HepG2 (cell line): ENCODE results near the gene NCBP2. TPM values are rescaled to one million over a fixed set of nuclear protein-coding genes. Genes with fewer than 3 reads are reported as not detected.

Source experiments
- ATF7-NPFF ChIP-seq: sonication (generic); formaldehyde crosslinking; IDR thresholded peaks from 2 replicates; pipeline ENCODE4 v1.8.1; 2023; ENCODE audit warnings: mild to moderate bottlenecking, low read depth, missing genetic modification reagents, moderate library complexity
- GABPB1 ChIP-seq: IDR thresholded peaks from 2 replicates; pipeline ENCODE4 v1.6.1; 2016; ENCODE audit warnings: mild to moderate bottlenecking, missing genetic modification reagents, moderate library complexity, missing compliant biosample characterization
- GTF3A ChIP-seq: sonication (generic); formaldehyde crosslinking; conservative IDR thresholded peaks from 2 replicates; pipeline ENCODE4 v1.4.0; 2020; ENCODE audit warnings: mild to moderate bottlenecking, missing genetic modification reagents
- HDAC6 ChIP-seq: fragments of 200-600 bp; sonication (generic); IDR thresholded peaks from 2 replicates; pipeline ENCODE4 v1.7.0; 2017; ENCODE audit warnings: mild to moderate bottlenecking, antibody characterized with exemption, low read length, low read depth
- MAZ ChIP-seq, 2 experiments: sonication (generic) in 1 of 2; formaldehyde crosslinking in 1 of 2; IDR thresholded peaks; 2 replicates each; pipeline versions ENCODE4 v1.5.0 to v1.6.1; 2012 to 2020; ENCODE audit warnings: low read depth in 2 of 2, mild to moderate bottlenecking in 2 of 2, borderline replicate concordance in 1 of 2, improper control_type of control experiment in 1 of 2, low read length in 1 of 2, missing genetic modification reagents in 1 of 2, moderate library complexity in 1 of 2
- MIER2 ChIP-seq: IDR thresholded peaks from 2 replicates; pipeline ENCODE4 v1.6.1; 2016; ENCODE audit warnings: missing biosample characterization, missing genetic modification reagents
- PITX1 ChIP-seq: sonication (generic); formaldehyde crosslinking; IDR thresholded peaks from 2 replicates; pipeline ENCODE4 v1.5.1; 2020; ENCODE audit warnings: mild to moderate bottlenecking, missing genetic modification reagents
- ZMYM4 ChIP-seq: sonication (generic); formaldehyde crosslinking; IDR thresholded peaks from 2 replicates; pipeline ENCODE4 v1.8.1; 2023; ENCODE audit warnings: mild to moderate bottlenecking, missing genetic modification reagents
- ZNF326 ChIP-seq: sonication (generic); formaldehyde crosslinking; IDR thresholded peaks from 2 replicates; pipeline ENCODE4 v1.4.0; 2020; ENCODE audit warnings: missing genetic modification reagents, borderline replicate concordance
- ZNF430 ChIP-seq: sonication (generic); formaldehyde crosslinking; IDR thresholded peaks from 2 replicates; pipeline ENCODE4 v1.9.0; 2021; ENCODE audit warnings: mild to moderate bottlenecking, missing genetic modification reagents
- ZNF432 ChIP-seq: sonication (generic); formaldehyde crosslinking; IDR thresholded peaks from 2 replicates; pipeline ENCODE4 v1.5.0; 2020; ENCODE audit warnings: missing genetic modification reagents, mild to moderate bottlenecking, borderline replicate concordance
- ZNF550 ChIP-seq: sonication (generic); formaldehyde crosslinking; IDR thresholded peaks from 2 replicates; pipeline ENCODE4 v1.4.0; 2020; ENCODE audit warnings: mild to moderate bottlenecking, missing genetic modification reagents, borderline replicate concordance
- ZNF572 ChIP-seq: sonication (generic); formaldehyde crosslinking; IDR thresholded peaks from 2 replicates; pipeline ENCODE4 v1.5.1; 2020; ENCODE audit warnings: mild to moderate bottlenecking, missing genetic modification reagents
- ZNF605 ChIP-seq: sonication (generic); formaldehyde crosslinking; IDR thresholded peaks from 2 replicates; pipeline ENCODE4 v1.8.0; 2022; ENCODE audit warnings: mild to moderate bottlenecking, missing genetic modification reagents
- ZNF766 ChIP-seq: sonication (generic); formaldehyde crosslinking; IDR thresholded peaks from 2 replicates; pipeline ENCODE4 v1.5.0; 2020; ENCODE audit warnings: missing genetic modification reagents, borderline replicate concordance
- ZNF768 ChIP-seq: sonication (generic); formaldehyde crosslinking; IDR thresholded peaks from 2 replicates; pipeline ENCODE4 v1.4.0; 2020; ENCODE audit warnings: missing genetic modification reagents
- ZNF816 ChIP-seq: sonication (generic); formaldehyde crosslinking; IDR thresholded peaks from 2 replicates; pipeline ENCODE4 v1.8.0; 2022; ENCODE audit warnings: missing genetic modification reagents, mild to moderate bottlenecking, borderline replicate concordance
- ZSCAN25 ChIP-seq: sonication (generic); formaldehyde crosslinking; IDR thresholded peaks from 2 replicates; pipeline ENCODE4 v1.8.0; 2022; ENCODE audit warnings: mild to moderate bottlenecking, missing genetic modification reagents
- polyA plus RNA-seq, 8 experiments: library from polyadenylated mRNA; depleted of rRNA in 3 of 8; stranded (reverse) in 7 of 8; unstranded in 1 of 8; fragments of >200 nt; fragmentation: Illumina TruSeq in 4 of 8; extraction: Trizol in 4 of 8; gene quantifications; 2 replicates each; pipeline versions ENCODE4 v1.2.1 to v1.2.3, GENCODE V29; 2011 to 2016; ENCODE audit warnings: low read depth in 4 of 8, missing spikeins in 1 of 8, mixed read lengths in 1 of 8; ENCODE audit not compliant: insufficient read depth in 1 of 8
- total RNA-seq, 5 experiments: library from RNA; depleted of rRNA; stranded (reverse); fragments of >200 nt; fragmentation: Illumina TruSeq; extraction: Trizol; gene quantifications; 2 replicates each; pipeline ENCODE4 v1.2.3, GENCODE V29; 2016; ENCODE audit warnings: low read depth in 1 of 5
- TF ChIP-seq, protein P1 (sequence below): sonication (generic); formaldehyde crosslinking; IDR thresholded peaks from 2 replicates; pipeline ENCODE4 v1.5.0; 2020; ENCODE audit warnings: mild to moderate bottlenecking, missing genetic modification reagents

Gene NCBP2
- total and polyA plus RNA-seq, 2 of the 13 experiments (the other 11 are each of a cell fraction or from before 2014, with no cell fraction given) = 58.7 to 95.5 TPM

DNA sequence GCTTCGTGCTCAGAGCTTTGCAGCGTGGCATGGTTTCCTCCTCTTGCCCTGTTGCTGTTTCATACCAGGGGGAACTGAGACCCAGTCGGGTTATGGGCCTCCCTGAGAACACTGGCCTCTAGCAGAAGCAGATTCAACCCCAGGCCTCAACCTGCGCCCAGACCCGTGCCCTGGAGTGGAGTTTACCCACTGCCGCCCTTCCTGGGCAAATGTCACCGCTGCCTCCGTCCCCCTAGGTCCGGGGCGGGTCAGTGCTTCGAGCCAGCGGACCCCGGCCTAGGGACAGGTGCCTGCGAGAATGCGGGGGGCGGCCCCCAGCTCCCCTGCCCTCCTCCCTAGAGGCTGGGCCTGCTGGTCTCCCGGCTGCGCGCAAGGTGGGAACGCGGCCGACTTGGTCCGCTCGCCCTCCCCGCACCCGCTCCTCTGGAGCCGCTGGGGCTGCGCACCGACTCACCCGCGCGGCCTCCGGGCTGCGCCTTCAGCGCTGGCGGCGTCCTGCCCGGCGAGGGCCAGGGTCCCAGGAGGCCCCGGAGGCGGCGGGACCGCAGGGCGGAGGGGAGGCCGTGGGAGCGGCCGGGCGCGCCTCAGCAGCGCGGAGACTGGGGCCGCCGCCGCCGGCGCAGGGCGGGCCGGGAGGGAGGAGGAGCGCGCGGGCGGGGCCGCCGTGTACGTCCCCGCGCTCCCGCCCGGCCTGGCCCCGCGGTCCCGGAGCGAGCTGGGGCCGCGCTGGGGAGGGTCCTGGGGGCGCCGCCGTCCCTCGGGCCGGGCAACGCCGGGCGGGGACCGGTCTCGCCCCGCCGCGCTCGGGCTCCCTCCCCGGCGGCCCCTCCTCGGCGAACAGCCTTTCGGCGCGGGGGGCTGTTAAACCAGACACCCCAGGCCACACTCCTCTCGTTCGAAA lies 26.2 kb upstream of the NCBP2 start, which contains the start of gene PIGZ (continued):
- TF ChIP-seq, protein P1, sequence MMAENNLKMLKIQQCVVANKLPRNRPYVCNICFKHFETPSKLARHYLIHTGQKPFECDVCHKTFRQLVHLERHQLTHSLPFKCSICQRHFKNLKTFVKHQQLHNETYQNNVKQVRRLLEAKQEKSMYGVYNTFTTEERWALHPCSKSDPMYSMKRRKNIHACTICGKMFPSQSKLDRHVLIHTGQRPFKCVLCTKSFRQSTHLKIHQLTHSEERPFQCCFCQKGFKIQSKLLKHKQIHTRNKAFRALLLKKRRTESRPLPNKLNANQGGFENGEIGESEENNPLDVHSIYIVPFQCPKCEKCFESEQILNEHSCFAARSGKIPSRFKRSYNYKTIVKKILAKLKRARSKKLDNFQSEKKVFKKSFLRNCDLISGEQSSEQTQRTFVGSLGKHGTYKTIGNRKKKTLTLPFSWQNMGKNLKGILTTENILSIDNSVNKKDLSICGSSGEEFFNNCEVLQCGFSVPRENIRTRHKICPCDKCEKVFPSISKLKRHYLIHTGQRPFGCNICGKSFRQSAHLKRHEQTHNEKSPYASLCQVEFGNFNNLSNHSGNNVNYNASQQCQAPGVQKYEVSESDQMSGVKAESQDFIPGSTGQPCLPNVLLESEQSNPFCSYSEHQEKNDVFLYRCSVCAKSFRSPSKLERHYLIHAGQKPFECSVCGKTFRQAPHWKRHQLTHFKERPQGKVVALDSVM (CRISPR knock-in tag) = peak; percentile 16; the same call in 1 of the 2 replicates
- 0 out of 2 replicates have a peak, but pooled peaks have one; percentile 11 for TF ChIP-seq ZMYM4
- no peak; the same call in 1 of the 2 replicates for TF ChIP-seq ZNF430 (CRISPR knock-in tag)
- 0 out of 2 replicates have a peak, but pooled peaks have one; percentile 83 for TF ChIP-seq ZNF572 (CRISPR knock-in tag)
- peak; percentile 38; the same call in 1 of the 2 replicates for TF ChIP-seq GABPB1
- TF ChIP-seq ZNF766 (CRISPR knock-in tag) = peak; percentile 10; the same call in 1 of the 2 replicates
- peak; percentile 34; the same call in 1 of the 2 replicates for TF ChIP-seq PITX1
- TF ChIP-seq GTF3A (CRISPR knock-in tag) = no peak
- TF ChIP-seq ZNF816 (CRISPR knock-in tag) = peak; percentile 20; the same call in 1 of the 2 replicates
- TF ChIP-seq ZNF605 (CRISPR knock-in tag) = 0 out of 2 replicates have a peak, but pooled peaks have one; percentile 39
- TF ChIP-seq HDAC6 = no peak
- TF ChIP-seq ZSCAN25 (CRISPR knock-in tag) = no peak; the same call in 1 of the 2 replicates
- peak; percentile 73; the same call in 1 of the 2 replicates for TF ChIP-seq ATF7-NPFF
- TF ChIP-seq ZNF550 (CRISPR knock-in tag) = 0 out of 2 replicates have a peak, but pooled peaks have one; percentile 58
- TF ChIP-seq ZNF326 (CRISPR knock-in tag) = no peak
- TF ChIP-seq ZNF432 (CRISPR knock-in tag) = no peak
- no peak for TF ChIP-seq MIER2 (CRISPR knock-in tag)
- peak; percentile 38; the same call in 1 of the 2 replicates for TF ChIP-seq ZNF768 (CRISPR knock-in tag)
- no peak for TF ChIP-seq MAZ (IDR thresholded peaks at IDR 0.05; ENCODE audit: borderline replicate concordance, low read depth, low read length)
- peak; percentile 82 for TF ChIP-seq MAZ (CRISPR knock-in tag; IDR thresholded peaks at IDR 0.05; ENCODE audit: low read depth)
